Erythroblast (primary cell): ENCODE results near the gene SIL1.

Experiments
- DNase-seq, 2 experiments: peaks; one replicate each; lab custom pipeline; 2025; lab: John Stamatoyannopoulos, UW
- GATA1 ChIP-seq: IDR thresholded peaks from 2 replicates; pipeline ENCODE4 v1.6.1; 2011; ENCODE audit warnings: low read depth, mild to moderate bottlenecking, control low read depth, low read length, moderate library complexity
- POLR2A ChIP-seq: IDR thresholded peaks from 2 replicates; pipeline ENCODE4 v1.6.1; 2011; ENCODE audit warnings: mild to moderate bottlenecking, low read length

Gene SIL1

GRCh38 chr5:138974227-138975063 is 223.7 kb downstream of the SIL1 start:
- DNase-seq: no peak
- TF ChIP-seq POLR2A (no peak), GATA1 (no peak)

- DNase-seq: no peak
- TF ChIP-seq GATA1 (no peak), POLR2A (no peak)
These were observed 225.3 kb downstream of the SIL1 start for GRCh38 chr5:138972836-138973235.

- DNase-seq: no peak
- TF ChIP-seq GATA1: no peak
- TF ChIP-seq POLR2A: no peak
These were observed 225.9 kb downstream of the SIL1 start for GRCh38 chr5:138972230-138972629.

- TF ChIP-seq GATA1: no peak
- no peak for TF ChIP-seq POLR2A
- no peak for DNase-seq
These were observed 228.7 kb downstream of the SIL1 start for GRCh38 chr5:138969323-138970002.

- TF ChIP-seq GATA1: no peak
- TF ChIP-seq POLR2A: no peak
- no peak for DNase-seq
These were observed 229.6 kb downstream of the SIL1 start for GRCh38 chr5:138968601-138969000.

GRCh38 chr5:138967791-138968448 is 230.2 kb downstream of the SIL1 start:
- TF ChIP-seq POLR2A (no peak), GATA1 (no peak)
- no peak for DNase-seq

GRCh38 chr5:138966236-138966985 is 231.8 kb downstream of the SIL1 start:
- no peak for DNase-seq
- TF ChIP-seq POLR2A (no peak), GATA1 (no peak)

- TF ChIP-seq POLR2A: no peak
- TF ChIP-seq GATA1: no peak
- no peak for DNase-seq
These were observed 232.5 kb downstream of the SIL1 start for GRCh38 chr5:138965626-138966025.

GRCh38 chr5:138964647-138965201 is 233.4 kb downstream of the SIL1 start:
- DNase-seq: no peak
- TF ChIP-seq GATA1: no peak
- no peak for TF ChIP-seq POLR2A

GRCh38 chr5:138963763-138964371 is 234.3 kb downstream of the SIL1 start:
- TF ChIP-seq GATA1: no peak
- no peak for TF ChIP-seq POLR2A
- DNase-seq: no peak

- TF ChIP-seq POLR2A (no peak), GATA1 (no peak)
- no peak for DNase-seq
These were observed 235.4 kb downstream of the SIL1 start for GRCh38 chr5:138962614-138963370.

- DNase-seq: no peak
- TF ChIP-seq POLR2A (no peak), GATA1 (no peak)
These were observed 236.4 kb downstream of the SIL1 start for GRCh38 chr5:138961729-138962128.

GRCh38 chr5:138961221-138961620 is 236.9 kb downstream of the SIL1 start:
- no peak for TF ChIP-seq POLR2A
- no peak for TF ChIP-seq GATA1
- DNase-seq: no peak
